Stimulated activated CD8-positive, alpha-beta memory T cell treated with anti-CD3 and anti-CD28 coated beads, Interleukin-12 subunit alpha, Interleukin-12 subunit beta, amount 100 ng/mL, for 4 hours (primary cell): ENCODE measurements around the gene KHDC1L.
"Not testable (repeated sequence)": the region's sequence is repeated elsewhere in the genome, so short reads cannot be mapped to it uniquely, and the experiment has no call there.

Source experiments
- DNase-seq: peaks from one replicate; pipeline ENCODE4 v3.0.0-alpha.2; 2020; ENCODE audit warnings: low read depth

The KHDC1L gene

DNA sequence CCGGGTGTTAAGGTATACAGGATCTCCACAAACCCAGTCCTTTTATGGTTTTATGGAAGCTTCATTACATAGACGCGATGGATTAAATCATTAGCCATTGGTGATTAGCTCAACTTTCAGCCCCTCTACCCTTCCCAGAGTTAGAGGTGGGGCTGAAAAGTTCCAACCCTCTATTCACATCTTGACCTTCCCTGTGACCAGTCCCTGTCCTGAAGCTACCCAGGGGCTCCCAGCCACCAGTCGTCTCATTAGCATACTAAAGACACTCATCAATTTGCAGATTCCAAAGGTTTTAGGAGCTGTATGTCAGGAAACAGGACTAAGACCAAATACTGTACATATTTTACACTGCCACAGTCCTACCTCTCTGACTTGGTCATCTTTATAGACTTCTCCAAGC, 21.0 kb downstream of the KHDC1L start:
- DNase-seq: no peak

DNA sequence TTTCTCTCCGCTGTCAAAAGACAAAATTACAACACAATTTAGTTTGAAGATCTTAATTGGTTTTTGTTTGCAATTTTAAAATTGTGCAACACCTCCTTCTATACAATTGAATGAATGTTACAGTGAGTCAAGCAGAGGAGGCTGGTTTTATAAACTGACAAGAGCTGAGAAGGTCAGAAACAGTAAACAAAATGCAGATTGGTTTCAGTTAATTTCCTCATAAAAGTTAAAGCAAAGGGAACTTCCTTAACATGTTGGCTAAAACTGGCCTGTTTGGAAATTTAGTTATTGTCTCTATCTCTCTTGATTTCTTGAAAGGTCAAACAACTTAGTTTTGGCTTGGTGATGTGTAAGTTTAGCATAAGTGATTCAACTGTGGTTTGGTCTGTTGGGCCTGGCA, 22.2 kb downstream of the KHDC1L start:
- no peak for DNase-seq

- no peak for DNase-seq
These were observed 24.6 kb downstream of the KHDC1L start for GRCh38 chr6:73200735-73201134.

DNA sequence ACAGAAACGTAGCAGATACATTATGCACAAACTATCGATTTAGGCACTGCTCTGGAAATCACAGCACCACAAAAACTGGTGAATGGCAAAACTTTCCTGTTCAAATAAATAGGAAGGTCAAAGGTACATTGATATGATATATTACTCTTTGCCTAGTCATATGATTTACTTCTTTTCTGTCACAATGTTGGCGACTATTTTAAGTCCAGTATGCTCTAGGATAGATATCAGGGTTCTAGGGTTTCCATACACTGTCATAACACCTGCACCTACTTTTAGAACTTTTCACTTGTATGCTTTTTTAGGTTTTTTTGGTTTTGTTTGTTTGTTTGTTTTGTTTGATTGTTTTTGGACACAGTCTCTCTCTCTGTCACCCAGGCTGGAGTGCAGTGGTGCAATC, 25.0 kb downstream of the KHDC1L start:
- DNase-seq: no peak

DNA sequence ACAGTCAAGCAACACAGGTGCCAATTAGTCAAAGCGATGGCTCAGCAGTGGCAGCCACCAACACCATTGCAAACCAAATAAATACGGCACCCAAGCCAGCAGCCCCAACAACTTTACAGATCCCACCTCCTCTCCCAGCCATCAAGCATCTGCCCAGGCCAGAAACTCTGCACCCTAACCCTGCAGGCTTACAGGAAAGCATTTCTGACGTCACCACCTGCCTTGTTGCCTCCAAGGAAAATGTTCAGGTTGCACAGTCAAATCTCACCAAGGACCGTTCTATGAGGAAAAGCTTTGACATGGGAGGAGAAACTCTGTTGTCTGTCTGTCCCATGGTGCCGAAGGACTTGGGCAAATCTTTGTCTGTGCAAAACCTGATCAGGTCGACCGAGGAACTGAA, 30.6 kb downstream of the KHDC1L start:
- DNase-seq: no peak

DNA sequence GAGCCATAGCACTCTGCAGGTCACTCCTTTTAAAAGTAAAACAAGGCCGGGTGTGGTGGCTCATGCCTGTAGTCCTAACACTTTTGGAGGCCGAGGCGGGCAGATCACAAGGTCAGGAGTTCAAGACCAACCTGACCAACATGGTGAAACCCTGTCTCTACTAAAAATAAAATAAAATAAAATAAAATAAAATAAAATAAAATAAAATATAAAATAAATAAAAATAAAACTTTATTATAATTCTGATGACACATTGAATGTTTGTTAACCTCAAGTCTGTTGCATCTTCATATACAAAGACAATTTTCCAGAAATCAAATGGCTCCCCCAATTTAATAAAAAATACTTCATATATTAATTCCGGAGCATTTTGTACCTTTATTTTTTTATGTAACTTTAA, 32.0 kb downstream of the KHDC1L start:
- not testable (repeated sequence) for DNase-seq

- no peak for DNase-seq
These were observed 43.2 kb downstream of the KHDC1L start for GRCh38 chr6:73182021-73182607.

- no peak for DNase-seq
These were observed 44.3 kb downstream of the KHDC1L start for GRCh38 chr6:73180763-73181619.

DNA sequence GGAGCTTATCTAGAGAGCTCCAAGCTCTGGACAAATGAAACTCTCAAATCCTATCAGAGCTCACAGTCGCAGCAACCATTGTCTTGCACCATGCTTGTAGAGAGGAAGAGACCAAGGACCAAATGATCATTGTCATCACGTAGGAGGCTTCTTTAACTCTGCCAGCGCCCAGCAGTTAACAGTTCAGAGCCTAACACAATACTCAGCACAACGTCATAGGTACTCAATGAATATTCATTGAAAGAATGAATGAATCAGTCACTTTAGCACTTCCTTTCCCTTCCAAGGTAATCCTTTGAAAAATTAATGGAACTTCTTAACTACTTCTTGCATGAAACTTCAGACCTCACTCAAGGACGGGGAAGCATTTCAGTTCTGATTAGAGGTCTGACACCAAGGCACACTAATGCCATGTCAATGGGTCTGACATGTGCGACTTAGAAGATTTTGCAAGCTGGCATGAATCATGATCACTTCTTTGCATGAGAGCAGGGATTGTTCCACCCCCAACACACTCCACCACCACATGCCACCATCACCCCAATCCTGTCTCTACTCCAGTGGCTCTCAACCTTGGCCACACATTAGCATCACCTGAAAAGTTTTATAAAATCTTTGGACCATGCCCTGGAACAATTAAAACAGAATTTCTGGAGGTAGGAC, 45.1 kb downstream of the KHDC1L start:
- no peak for DNase-seq

- no peak for DNase-seq
These were observed 47.9 kb downstream of the KHDC1L start for GRCh38 chr6:73177221-73177944.

DNA sequence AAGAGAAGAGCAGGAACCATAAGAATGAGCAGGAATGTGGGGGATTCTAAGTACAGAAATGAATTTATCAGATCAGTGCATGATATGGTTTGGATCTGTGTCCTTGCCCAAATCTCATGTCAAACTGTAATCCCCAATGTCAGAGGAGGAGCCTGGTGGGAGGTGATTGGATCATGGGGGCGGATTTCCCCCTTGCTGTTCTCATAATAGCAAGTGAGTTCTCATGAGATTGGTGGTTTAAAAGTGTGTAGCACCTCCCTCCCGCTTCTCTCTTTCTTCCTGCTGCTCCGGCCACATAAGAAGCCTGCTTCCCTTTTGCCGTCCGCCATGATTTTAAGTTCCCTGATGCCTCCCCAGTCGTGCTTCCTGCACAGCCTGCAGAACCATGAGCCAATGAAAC, 49.2 kb downstream of the KHDC1L start:
- DNase-seq: no peak

- no peak for DNase-seq
These were observed 50.6 kb downstream of the KHDC1L start for GRCh38 chr6:73174646-73175045.
